ENCODE data around the gene SMIM29.

Gene SMIM29

DNA sequence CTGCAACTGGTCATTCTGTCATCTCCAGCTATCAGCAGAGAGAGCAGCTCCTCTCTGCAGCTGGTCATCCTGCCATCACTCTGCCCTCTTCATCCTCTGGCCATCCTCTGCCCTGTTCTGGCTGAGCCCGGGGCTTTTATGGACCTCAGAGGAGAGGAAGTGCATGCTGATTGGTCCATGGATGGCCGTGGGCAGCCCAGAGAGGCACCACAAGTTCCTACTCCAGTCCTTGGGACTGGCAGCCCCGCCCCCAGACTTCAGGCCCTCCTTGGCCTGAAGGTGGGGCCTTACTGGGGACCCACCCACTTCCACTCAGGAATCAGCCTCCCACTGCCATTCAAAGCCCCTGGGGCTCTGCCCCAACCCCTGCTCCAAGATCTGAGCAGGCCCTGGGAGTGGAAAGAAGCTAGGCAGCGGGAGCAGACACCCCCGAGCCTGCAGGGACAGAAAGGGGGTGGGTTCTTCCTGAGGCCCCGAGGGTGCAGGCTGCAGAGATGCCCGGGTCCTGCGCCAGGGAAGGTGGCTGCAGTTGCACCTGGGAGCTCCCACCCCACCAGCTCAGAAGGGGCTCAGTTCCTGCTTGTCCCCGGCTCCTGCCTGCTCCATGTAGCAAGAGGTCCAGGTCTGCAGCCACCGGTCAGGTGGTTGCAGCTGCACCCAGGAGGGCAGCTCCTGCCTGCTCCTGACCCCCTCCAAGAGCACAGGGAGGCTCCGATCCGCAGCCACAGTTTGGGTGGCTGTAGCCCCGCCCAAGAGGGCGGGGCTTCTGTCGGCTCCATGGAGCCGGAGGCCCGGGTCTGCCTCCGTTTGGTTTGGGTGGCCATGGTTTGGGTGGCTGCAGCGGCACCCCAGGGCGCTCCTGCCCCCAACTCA lies 46.2 kb downstream of the SMIM29 start:
- DNase-seq = peak; percentile 27
- Mint-ChIP-seq H3K4me3 (no peak overlapping the region), H3K27me3 (ENCODE audit: low read depth, poor library complexity) (peaks cover 17% of the 10 kb centered on the region), H3K36me3 (ENCODE audit: low read depth) (no peaks in the 10 kb centered on the region), H3K4me1 (peaks cover 22% of the 10 kb centered on the region), H3K27ac (no peak overlapping the region), H3K9me3 (peaks cover 3% of the 10 kb centered on the region)
- TF ChIP-seq, protein P1, sequence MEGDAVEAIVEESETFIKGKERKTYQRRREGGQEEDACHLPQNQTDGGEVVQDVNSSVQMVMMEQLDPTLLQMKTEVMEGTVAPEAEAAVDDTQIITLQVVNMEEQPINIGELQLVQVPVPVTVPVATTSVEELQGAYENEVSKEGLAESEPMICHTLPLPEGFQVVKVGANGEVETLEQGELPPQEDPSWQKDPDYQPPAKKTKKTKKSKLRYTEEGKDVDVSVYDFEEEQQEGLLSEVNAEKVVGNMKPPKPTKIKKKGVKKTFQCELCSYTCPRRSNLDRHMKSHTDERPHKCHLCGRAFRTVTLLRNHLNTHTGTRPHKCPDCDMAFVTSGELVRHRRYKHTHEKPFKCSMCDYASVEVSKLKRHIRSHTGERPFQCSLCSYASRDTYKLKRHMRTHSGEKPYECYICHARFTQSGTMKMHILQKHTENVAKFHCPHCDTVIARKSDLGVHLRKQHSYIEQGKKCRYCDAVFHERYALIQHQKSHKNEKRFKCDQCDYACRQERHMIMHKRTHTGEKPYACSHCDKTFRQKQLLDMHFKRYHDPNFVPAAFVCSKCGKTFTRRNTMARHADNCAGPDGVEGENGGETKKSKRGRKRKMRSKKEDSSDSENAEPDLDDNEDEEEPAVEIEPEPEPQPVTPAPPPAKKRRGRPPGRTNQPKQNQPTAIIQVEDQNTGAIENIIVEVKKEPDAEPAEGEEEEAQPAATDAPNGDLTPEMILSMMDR (IDR thresholded peaks at IDR 0.05) = no peak

DNA sequence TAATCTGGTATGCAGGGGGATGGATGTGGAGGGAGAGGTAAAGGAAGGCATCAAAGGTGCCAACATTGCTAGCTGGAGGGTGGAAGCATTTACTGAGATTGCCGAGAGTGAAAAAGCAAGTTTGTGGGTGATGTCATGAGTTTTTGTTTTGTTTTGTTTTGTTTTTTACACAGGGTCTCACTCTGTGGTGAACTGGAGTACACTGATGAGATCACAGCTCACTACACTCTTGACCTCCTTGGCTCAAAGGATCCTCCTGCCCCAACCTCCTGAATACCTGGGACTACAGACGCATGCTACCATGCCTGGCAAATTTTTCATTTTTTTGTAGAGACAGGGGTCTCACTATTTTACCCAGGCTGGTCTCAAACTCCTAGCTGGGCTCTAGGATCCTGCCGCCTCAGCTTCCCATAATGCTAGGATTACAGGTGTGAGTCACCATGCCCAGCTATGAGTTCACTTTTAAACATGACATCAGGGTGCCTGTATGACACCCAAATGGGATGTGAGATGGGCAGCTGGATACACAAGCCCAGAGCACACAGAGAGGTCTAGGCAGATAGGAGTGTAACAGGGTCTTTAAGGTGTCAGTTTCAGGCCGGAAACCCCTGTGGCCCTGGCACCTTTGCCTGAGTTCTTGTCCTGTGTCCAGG lies 47.2 kb downstream of the SMIM29 start:
- no peak overlapping the region for H3K4me3 Mint-ChIP-seq

DNA sequence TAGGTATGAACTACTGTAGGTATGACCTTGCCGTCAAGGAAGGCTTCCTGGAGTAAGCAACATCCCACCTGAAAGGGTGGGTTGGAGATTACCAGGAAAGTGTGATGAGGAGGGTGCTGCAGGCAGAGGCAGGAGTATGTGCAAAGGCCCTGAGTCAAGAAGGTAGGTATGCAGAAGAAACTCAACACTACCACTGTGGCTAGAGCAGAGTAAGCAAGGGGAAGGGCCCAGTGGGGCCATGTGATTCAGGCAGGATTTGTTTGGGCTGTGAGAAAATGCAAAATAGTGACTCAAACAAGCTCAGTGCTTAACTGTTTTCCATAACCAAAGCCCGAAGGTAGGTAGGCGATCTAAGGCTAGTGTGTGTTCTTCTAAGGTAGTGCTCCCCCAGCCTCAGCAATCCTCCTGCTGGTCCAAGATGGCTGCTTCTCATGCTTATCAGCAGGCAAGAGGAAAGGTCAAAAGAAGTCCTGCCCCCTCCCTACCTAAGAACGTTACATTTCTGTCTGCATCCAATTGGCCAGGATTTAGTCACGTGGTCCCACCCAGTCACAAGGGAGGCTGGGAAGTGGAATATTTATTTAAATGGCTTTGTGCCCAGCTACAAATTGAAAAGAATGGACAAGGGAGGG lies 48.4 kb downstream of the SMIM29 start:
- Mint-ChIP-seq H3K9me3 (peaks cover 3% of the 10 kb centered on the region), H3K4me1 (peaks cover 18% of the 10 kb centered on the region), H3K27me3 (ENCODE audit: low read depth, poor library complexity) (peaks cover 19% of the 10 kb centered on the region), H3K4me3 (no peak overlapping the region), H3K27ac (no peak overlapping the region), H3K36me3 (ENCODE audit: low read depth) (no peaks in the 10 kb centered on the region)
- TF ChIP-seq, protein P1 (IDR thresholded peaks at IDR 0.05) = no peak
- DNase-seq = no peak

More for the DNA sequence above, 47.2 kb downstream of the SMIM29 start:
- Mint-ChIP-seq H3K27ac (no peak overlapping the region), H3K9me3 (peaks cover 3% of the 10 kb centered on the region), H3K36me3 (ENCODE audit: low read depth) (no peaks in the 10 kb centered on the region), H3K4me1 (peaks cover 16% of the 10 kb centered on the region), H3K27me3 (ENCODE audit: low read depth, poor library complexity) (peaks cover 13% of the 10 kb centered on the region)
- TF ChIP-seq, protein P1 (IDR thresholded peaks at IDR 0.05) = no peak
- no peak for DNase-seq

DNA sequence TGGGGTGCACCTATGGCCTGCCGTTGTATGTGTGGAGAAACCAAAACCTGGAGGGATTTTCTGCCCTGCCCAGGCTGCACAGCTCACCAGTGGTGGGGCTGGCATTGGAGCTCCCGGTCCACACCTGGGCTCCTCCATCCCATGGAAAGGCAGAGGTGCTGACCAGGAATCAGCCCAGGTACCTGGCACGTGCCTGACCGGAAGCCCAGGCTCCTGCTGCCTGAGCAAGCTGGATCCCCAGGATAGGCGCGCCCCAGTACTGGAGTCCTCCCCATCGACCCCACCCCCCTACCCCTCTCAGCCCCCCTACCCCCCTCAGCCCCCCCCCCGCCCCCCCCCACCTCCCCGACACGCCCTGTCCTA lies 52.0 kb downstream of the SMIM29 start:
- H3K4me3 Mint-ChIP-seq = no peak overlapping the region

More for the DNA sequence above, 52.0 kb downstream of the SMIM29 start:
- peaks cover 3% of the 10 kb centered on the region for H3K9me3 Mint-ChIP-seq
- peaks cover 8% of the 10 kb centered on the region for H3K4me1 Mint-ChIP-seq
- H3K27me3 Mint-ChIP-seq (ENCODE audit: low read depth, poor library complexity) = peaks cover 34% of the 10 kb centered on the region
- H3K27ac Mint-ChIP-seq = no peak overlapping the region
- no peaks in the 10 kb centered on the region for H3K36me3 Mint-ChIP-seq (ENCODE audit: low read depth)
- TF ChIP-seq, protein P1 (IDR thresholded peaks at IDR 0.05) = no peak
- DNase-seq = no peak

All from nephron progenitor cell (in vitro differentiated cells).